ENCODE data around the gene DYNC1I1.

DNA sequence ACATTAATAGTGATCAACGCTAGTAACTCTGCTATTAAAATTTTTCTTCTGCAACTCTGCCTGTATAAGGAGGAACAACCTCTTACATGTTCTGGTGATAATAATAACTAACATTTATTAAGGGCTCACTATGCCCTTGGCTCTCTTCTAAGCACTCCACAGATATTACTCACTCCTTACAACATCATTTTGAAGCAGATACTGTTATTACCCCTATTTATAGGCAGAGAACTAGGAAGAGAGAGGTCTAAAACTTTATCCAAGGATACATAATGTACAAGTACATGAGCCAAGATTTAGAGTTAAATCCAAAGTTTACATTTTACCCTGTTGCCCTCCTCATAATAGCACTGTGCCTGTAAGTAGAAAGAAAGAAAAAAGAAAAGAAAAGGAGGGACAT lies 205.6 kb downstream of the DYNC1I1 start:
- TF ChIP-seq CTCF (IDR thresholded peaks at IDR 0.05; ENCODE audit: extremely low read depth in 1 of 2, insufficient read depth in 1 of 2, low read depth in 1 of 2, low read length in 2 of 2): no peak
- TF ChIP-seq EZH2 (IDR thresholded peaks at IDR 0.05; ENCODE audit: borderline replicate concordance, low read depth, low read length, severe bottlenecking): no peak
- TF ChIP-seq MAX (IDR thresholded peaks at IDR 0.05; ENCODE audit: insufficient read depth, insufficient read length): no peak
- TF ChIP-seq FOS (IDR thresholded peaks at IDR 0.05; ENCODE audit: borderline replicate concordance, insufficient read depth, low read length): no peak
- TF ChIP-seq POLR2AphosphoS5 (IDR thresholded peaks at IDR 0.05; ENCODE audit: insufficient read depth, low read depth, low read length): no peak
